HK-2 (cell line): ENCODE results near the gene MAST4.
"Not testable (repeated sequence)": the region's sequence is repeated elsewhere in the genome, so short reads cannot be mapped to it uniquely, and the experiment has no call there.

Experiments
- DNase-seq: peaks from one replicate; pipeline ENCODE4 v3.0.0-alpha.2; 2018; ENCODE audit not compliant: unreplicated experiment

The MAST4 gene

DNA sequence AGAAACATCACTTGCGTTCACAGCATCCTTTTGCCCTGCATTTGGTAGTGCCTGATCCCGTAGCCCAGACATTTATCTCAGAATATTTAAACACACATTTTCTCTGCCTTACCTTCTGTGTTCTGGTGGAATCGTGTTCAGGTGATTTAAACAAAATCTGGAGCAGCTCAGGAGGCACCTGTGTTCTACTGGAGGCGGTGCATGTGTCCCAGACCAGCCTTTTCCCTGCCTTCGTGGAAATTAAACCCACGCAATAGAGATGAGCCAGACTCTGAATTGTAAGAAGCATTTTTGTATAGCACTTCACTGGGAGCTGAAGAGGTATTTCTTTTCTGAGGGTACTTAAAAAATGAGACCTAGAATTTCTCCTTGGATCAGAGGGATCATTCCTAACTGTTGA is 212.5 kb downstream of the MAST4 start:
- DNase-seq = no peak

DNA sequence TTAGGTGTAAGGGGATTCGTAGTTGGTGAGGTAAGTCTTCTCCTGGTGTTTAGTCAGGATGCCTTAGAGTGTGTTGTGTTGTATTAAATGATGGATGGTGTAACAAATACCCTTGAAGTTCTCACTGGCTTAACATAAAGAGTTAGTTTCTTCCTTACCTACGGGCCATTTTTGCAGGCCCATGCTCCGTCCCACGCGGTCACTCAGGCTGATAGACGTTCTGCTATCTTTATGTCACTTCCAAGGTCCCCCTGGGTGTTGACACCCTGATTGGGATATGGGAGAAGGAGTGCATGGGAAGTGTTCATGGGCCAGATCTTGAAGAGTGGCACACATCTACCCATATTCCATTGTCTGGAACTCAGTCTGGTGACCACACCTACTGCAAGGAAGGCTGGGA is 214.0 kb downstream of the MAST4 start:
- no peak for DNase-seq

DNA sequence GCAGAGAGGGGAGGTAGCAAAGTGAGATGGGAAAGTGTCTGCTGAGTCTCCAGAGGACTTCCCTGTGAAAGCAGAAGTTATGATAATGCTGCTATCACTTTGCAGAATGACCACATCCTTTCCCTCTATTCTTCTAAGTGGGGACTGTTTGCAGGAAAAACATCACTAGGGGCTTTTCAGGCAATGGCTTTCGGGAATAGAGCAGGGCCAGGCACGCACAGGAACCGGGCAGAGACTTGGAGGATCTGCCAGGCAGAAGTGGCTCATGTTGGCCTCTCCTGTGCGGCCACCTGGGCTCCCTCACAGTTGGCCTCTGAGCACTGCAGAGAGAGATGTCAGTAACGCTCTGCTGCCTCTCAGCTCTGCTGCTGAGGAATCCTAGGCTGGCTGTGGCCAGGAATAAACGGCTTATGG is 214.7 kb downstream of the MAST4 start:
- DNase-seq = no peak

- no peak for DNase-seq
Observed at GRCh38 chr5:66812291-66812690, 216.1 kb downstream of the MAST4 start.

DNA sequence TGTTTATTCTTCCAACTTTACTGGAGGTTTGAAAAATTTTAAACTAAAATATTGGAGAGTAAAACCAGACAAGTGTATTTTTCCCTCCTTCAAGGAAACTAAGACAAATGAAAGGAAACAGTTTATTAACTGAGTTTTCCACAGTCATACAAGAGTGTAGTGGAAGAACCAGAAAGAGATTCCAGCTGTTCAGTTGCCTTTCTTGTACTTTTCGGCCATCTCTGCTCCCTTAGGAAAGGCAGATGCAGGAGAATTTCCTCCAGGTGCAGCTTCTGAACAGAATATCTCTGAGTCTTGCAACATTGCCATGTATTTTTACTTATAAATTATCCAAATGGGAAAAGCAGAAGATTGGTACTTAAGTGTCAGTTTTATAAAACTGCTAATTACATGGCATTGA is 217.1 kb downstream of the MAST4 start:
- DNase-seq = no peak

DNA sequence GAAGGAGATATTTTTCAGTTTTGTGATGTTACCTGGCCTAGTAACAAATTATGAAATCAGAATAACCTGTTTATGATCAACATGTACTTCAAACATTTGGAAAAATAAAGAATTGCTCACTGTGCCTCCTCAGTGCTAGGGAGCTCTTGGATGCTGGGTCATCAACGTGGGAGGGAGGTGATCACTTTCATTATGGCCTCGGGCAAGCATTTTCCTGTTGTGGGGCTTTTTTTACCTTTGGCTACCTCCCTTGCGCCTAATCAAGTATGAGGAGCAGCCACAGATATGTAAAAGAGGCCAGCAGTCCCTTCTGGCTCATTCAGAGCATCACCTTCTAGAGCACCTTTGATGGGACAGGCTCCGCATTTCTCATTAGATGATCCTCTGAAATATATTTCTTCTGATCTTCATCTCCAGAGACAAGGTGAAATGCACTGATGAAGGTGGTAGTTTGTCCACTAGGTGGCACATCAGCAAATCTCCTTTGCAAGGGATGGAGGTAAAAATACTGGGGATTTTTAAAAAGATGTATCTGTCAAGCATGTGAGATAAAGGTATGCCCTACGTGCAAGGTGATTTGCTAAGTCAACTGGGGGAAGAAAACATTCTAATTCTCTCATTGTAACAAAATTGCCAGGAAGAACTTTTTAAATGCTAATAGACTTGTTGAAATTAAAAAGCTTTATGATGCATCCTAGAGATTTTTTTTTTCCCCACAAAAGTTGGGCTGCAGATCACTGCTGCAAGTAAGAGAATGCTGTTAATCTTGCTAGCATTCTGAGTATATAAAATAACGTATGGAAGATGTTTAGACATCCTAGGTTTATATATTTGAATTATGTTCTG is 218.2 kb downstream of the MAST4 start:
- DNase-seq = no peak

GRCh38 chr5:66818304-66818934 is 222.2 kb downstream of the MAST4 start:
- DNase-seq = no peak

DNA sequence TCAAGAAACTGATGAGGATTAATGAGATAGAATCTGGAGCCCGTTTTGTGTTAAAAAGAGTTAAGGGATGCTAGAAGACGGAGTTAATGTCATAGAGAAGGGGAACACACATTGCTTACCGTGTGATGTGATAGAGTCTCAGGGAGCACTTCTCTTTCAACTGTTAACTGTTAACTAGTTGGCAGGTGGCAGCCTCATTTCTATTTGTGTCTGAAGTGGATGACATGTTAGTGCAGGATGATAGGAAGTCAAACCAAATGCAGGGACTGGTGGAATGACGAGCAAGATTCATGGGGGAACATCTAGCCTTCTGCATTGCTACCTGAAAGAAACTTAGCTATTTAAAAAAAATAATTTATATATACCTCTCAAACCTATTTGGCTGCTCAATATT is 222.7 kb downstream of the MAST4 start:
- DNase-seq = no peak

DNA sequence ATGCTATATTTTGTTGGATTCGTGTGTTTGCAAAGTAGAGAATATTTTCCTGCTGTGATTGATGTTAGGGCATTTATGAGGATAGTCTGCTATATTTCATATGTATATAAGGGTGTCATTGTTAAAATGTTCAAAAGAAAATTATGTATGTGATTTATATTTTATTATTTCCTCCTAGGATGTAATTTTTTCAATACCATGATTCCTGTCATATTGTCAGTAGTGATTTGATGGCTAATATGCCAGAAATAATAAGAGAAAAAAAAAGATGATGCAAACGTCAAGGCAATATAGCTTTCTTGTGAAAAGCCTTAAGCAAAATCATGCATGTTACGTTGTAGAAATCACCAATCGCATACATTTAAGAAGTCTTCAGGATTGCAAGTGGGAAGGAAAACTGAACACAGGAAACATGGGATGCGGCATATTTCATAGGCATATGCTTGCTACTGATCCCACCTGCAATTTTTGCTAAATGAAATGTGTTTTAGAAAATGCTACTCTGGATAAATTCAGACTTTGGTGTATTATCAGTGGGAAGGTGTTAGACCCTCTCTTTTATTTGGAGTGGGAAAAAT is 224.5 kb downstream of the MAST4 start:
- no peak for DNase-seq

- no peak for DNase-seq
Observed at GRCh38 chr5:66821688-66822429, 225.7 kb downstream of the MAST4 start.

DNA sequence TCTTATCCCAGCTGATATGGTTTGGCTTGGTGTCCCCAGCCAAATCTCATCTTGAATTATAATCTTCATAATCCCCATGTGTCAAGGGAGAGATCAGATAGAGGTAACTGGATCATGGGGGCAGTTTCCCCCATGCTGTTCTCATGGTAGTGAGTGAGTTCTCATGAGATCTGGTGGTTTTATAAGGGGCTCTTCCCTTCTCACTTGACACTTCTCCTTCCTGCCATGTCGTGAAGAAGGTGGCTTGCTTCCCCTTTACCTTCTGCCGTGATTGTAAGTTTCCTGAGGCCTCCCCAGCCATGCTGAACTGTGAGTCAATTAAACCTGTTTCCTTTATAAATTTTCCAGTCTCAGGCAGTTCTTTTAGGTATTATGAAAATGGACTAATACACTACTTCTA is 226.7 kb downstream of the MAST4 start:
- not testable (repeated sequence) for DNase-seq

GRCh38 chr5:66824476-66824875 is 228.3 kb downstream of the MAST4 start:
- no peak for DNase-seq

GRCh38 chr5:66826263-66826662 is 230.1 kb downstream of the MAST4 start:
- DNase-seq = no peak

DNA sequence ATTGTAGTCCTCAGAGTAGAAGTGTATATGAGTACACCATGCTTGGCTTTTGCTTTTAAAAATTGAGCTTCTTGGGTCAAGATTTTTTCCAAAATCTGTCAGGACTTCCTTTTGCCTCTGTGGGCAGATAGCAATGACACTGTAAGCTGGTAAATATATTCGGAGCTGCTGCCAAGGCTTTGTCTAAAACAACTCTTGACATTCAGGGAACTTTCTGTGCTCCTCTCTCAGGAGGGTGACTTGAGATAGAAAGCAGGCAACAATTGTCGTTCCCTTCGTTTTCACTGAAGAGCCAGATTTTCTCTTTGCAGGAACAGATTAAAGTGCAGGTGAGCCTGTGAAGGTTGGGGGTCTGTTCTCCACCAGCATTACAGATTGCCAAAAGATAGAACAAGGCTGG is 230.5 kb downstream of the MAST4 start:
- DNase-seq = no peak

DNA sequence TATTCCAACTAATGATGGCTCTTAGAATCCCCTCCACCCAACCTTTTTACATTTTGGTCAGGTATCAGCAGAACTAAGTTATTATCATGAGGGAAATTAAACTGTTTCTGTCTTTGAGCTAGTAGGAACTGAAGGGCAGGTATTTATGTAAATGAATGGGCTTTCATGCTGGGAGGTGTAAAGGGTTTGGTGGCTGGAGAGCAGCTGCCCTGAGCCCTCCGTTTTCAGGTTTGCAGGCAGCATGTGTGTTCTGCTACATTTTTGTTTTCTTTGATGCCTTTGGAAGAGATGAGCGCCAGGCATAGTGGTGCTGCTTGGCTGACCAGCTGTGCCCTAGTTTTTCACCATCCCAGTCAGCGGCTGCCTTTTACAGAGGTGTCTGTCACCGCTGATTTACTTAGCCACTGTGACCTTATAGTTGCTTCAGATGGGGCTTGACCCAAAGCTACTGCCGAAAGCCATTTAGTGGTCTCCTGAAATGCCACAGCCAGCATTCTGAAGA is 231.9 kb downstream of the MAST4 start:
- no peak for DNase-seq

GRCh38 chr5:66828548-66829357 is 232.6 kb downstream of the MAST4 start:
- DNase-seq = no peak

DNA sequence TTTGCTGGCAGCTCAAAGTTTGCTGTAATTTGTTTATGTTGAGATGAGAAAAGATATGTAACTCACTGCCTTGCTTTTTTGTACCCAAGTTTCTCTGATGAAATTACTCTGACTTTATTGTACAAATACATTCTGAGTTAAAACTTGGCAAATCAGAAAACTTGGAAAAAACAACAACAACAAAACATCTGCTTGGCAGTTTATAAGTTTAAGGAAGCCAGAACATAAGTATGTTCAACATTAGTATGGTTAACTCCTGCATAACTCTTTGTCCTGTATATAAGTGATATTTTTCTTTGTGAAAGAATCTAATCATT is 233.1 kb downstream of the MAST4 start:
- DNase-seq = no peak

DNA sequence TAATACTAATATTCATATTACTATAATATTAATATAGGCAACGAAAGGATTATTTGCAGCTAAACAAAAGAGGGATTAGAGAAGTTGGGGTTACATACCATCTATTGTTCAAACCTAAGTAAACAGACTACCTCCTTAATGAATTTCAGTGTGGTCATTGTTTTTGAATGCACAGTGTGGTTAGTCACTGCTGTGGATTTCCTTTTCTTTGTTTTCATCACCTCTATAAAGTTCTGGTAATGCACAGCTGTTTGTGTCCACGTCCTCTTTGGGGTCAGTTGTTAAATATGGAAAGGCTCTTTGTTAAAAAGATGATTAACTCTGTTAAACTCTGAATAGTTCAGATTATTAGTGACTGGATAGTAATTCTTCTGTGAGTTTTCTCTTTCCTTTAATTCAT is 233.6 kb downstream of the MAST4 start:
- DNase-seq = no peak

- no peak for DNase-seq
Observed at GRCh38 chr5:66830636-66831035, 234.4 kb downstream of the MAST4 start.

DNA sequence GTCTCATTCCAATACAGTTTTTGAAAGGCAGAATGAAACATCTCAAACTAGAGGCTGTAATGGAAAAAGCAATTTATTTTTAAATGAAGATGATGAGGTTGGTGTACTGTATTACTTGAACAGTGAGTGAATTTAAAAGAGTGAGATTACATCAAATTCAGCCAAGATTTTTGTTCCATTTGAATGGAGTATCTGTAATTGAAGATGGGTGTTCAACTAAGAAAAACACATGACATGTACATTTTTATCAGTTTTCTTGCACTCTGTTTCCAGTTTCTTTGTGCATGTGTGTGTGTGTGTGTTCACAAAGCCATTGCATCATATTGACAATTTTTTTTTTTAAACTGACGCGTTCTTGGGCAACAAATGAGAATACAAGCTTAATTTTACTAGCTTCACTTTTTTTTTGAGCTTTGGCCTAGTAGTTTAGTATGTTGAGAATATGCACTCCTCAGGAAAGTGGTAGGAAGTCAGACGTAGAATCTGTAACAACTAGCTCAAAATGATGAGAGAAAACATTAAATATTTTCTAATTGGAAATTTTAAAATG is 243.5 kb downstream of the MAST4 start:
- DNase-seq = no peak

DNA sequence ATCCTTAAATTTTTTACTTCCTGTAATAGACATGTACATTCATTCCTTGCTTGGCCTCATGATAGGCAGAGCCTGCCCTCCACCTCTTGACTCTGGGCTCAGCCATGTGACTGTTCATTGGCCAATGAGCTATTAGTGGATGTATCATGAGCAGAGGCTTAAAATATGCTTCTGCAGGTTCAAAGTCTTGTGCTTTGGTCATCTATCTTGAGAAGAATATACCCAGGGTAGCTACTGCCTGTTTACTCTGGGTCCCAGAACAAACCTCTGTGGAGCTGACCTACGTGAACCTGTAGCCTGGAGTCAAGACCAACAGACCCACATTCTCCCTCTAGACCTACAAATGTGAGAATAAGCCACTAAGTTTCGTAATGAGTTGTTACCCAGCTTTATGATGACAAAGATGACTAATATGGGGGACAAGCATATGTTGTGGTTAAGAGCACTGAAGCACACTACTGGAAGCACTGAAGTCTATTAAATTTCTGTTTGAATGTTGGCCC is 244.4 kb downstream of the MAST4 start:
- DNase-seq = no peak
